ENCODE measurements around the gene ECSCR. TPM values are rescaled to one million over a fixed set of nuclear protein-coding genes. Genes with fewer than 3 reads are reported as not detected.

Gene ECSCR
- total RNA-seq, 1 donor from 2014 or later = not detected

GRCh38 chr5:139454568-139455290, 7.8 kb downstream of the ECSCR start:
- no peak for ATAC-seq (ENCODE audit: low read depth)
- Mint-ChIP-seq H3K4me3 (no peak overlapping the region), H3K27me3 (no peaks in the 10 kb centered on the region), H3K4me1 (peaks cover 15% of the 10 kb centered on the region), H3K36me3 (ENCODE audit: low read depth) (no peaks in the 10 kb centered on the region), H3K9me3 (no peaks in the 10 kb centered on the region), H3K27ac (no peak overlapping the region)
- no peak for DNase-seq
- TF ChIP-seq CTCF (IDR thresholded peaks at IDR 0.05) = no peak
- CTCF ChIA-PET = no interaction called here
- POLR2A ChIA-PET = no interaction called here
- intact Hi-C loops (cut with micrococcal nuclease) = no loop called here

- DNase-seq = no peak
Measured at GRCh38 chr5:139453683-139454567, 8.6 kb downstream of the ECSCR start.

GRCh38 chr5:139451878-139452660, 10.5 kb downstream of the ECSCR start:
- ATAC-seq (ENCODE audit: low read depth) = no peak
- no peak overlapping the region for H3K27ac Mint-ChIP-seq
- ChIA-PET CTCF (no interaction called here), POLR2A (no interaction called here)
- H3K9me3 Mint-ChIP-seq = no peaks in the 10 kb centered on the region
- DNase-seq = no peak
- H3K27me3 Mint-ChIP-seq = no peaks in the 10 kb centered on the region
- H3K4me3 Mint-ChIP-seq = no peak overlapping the region
- no peaks in the 10 kb centered on the region for H3K36me3 Mint-ChIP-seq (ENCODE audit: low read depth)
- no peak for TF ChIP-seq CTCF (IDR thresholded peaks at IDR 0.05)
- H3K4me1 Mint-ChIP-seq = peaks cover 12% of the 10 kb centered on the region
- intact Hi-C loops (cut with micrococcal nuclease) = no loop called here

More at GRCh38 chr5:139453683-139454567, 8.6 kb downstream of the ECSCR start:
- Mint-ChIP-seq H3K4me1 (peaks cover 13% of the 10 kb centered on the region), H3K9me3 (no peaks in the 10 kb centered on the region), H3K27ac (no peak overlapping the region), H3K4me3 (no peak overlapping the region), H3K27me3 (no peaks in the 10 kb centered on the region), H3K36me3 (ENCODE audit: low read depth) (no peaks in the 10 kb centered on the region)
- CTCF ChIA-PET = no interaction called here
- POLR2A ChIA-PET = no interaction called here
- ATAC-seq (ENCODE audit: low read depth) = peak; percentile 28
- no peak for TF ChIP-seq CTCF (IDR thresholded peaks at IDR 0.05)
- intact Hi-C loops (cut with micrococcal nuclease) = no loop called here

GRCh38 chr5:139451176-139451575, 11.4 kb downstream of the ECSCR start:
- ChIA-PET CTCF (no interaction called here), POLR2A (no interaction called here)
- TF ChIP-seq CTCF (IDR thresholded peaks at IDR 0.05) = no peak
- Mint-ChIP-seq H3K27me3 (no peaks in the 10 kb centered on the region), H3K4me1 (peaks cover 12% of the 10 kb centered on the region), H3K4me3 (no peak overlapping the region), H3K27ac (no peak overlapping the region), H3K36me3 (ENCODE audit: low read depth) (no peaks in the 10 kb centered on the region), H3K9me3 (no peaks in the 10 kb centered on the region)
- DNase-seq (no peak), ATAC-seq (ENCODE audit: low read depth) (no peak)
- intact Hi-C loops (cut with micrococcal nuclease) = no loop called here
